ENCODE measurements around the gene UNC5C. TPM values are rescaled to one million over a fixed set of nuclear protein-coding genes. Genes with fewer than 3 reads are reported as not detected.

The UNC5C gene
- polyA plus RNA-seq, 1 donor (not counting 4 experiments of a cell fraction or from before 2014, with no cell fraction given): not detected

- no peaks in the 10 kb centered on the region for H3K9me3 ChIP-seq (ENCODE audit: control insufficient read depth, low read depth, low read length)
- no peaks in the 10 kb centered on the region for H3K9me1 ChIP-seq (ENCODE audit: control insufficient read depth, extremely low read depth, insufficient read depth, low read length)
- no peaks in the 10 kb centered on the region for H3K79me2 ChIP-seq (ENCODE audit: control insufficient read depth, insufficient read depth, low read length)
- H4K20me1 ChIP-seq (ENCODE audit: control insufficient read depth, extremely low read depth, insufficient read depth, low read length): no peaks in the 10 kb centered on the region
- no peak for FAIRE-seq
- H3K4me2 ChIP-seq (ENCODE audit: control insufficient read depth, extremely low read depth, insufficient read depth, low read depth, low read length): no peak overlapping the region
- dilution Hi-C loops (cut with MboI; ENCODE audit: extremely low pct_ligation_motif_present, low sequenced_read_pairs): no loop called here
- DNase-seq (ENCODE audit: low read depth, low spot score): no peak
- no peak overlapping the region for H3K4me3 ChIP-seq (ENCODE audit: control insufficient read depth in 2 of 3, extremely low read depth in 1 of 3, insufficient read depth in 2 of 3, low read depth in 1 of 3, low read length in 3 of 3)
- no peak overlapping the region for H2AFZ ChIP-seq (ENCODE audit: control insufficient read depth, low read length)
- H3K27me3 ChIP-seq (ENCODE audit: control insufficient read depth, extremely low read depth, insufficient read depth, low read length): no peaks in the 10 kb centered on the region
- H3K36me3 ChIP-seq (ENCODE audit: control insufficient read depth in 2 of 2, extremely low read depth in 1 of 2, insufficient read depth in 2 of 2, low read length in 2 of 2): no peaks in the 10 kb centered on the region
- no peaks in the 10 kb centered on the region for H3K4me1 ChIP-seq (ENCODE audit: control insufficient read depth, extremely low read depth, insufficient read depth, low read length)
- no peak overlapping the region for H3K27ac ChIP-seq (ENCODE audit: control insufficient read depth, insufficient read depth, low read length)
- no peak overlapping the region for H3K9ac ChIP-seq (ENCODE audit: control insufficient read depth, extremely low read depth, insufficient read depth, low read length)
- TF ChIP-seq CTCF (optimal IDR thresholded peaks at IDR 0.05 in 1 of 3, IDR thresholded peaks at IDR 0.05 in 1 of 3, conservative IDR thresholded peaks at IDR 0.05 in 1 of 3; ENCODE audit: extremely low read depth in 1 of 3, insufficient read depth in 2 of 3, low read length in 3 of 3) (no peak), EZH2 (IDR thresholded peaks at IDR 0.05; ENCODE audit: low read length) (no peak)
These were observed 187.1 kb downstream of the UNC5C start for GRCh38 chr4:95361696-95361965.

GRCh38 chr4:95360906-95361695 lies 187.7 kb downstream of the UNC5C start:
- H3K4me3 ChIP-seq (ENCODE audit: control insufficient read depth in 2 of 3, extremely low read depth in 1 of 3, insufficient read depth in 2 of 3, low read depth in 1 of 3, low read length in 3 of 3): no peak overlapping the region
- no peak overlapping the region for H3K4me2 ChIP-seq (ENCODE audit: control insufficient read depth, extremely low read depth, insufficient read depth, low read depth, low read length)
- TF ChIP-seq CTCF (optimal IDR thresholded peaks at IDR 0.05 in 1 of 3, IDR thresholded peaks at IDR 0.05 in 1 of 3, conservative IDR thresholded peaks at IDR 0.05 in 1 of 3; ENCODE audit: extremely low read depth in 1 of 3, insufficient read depth in 2 of 3, low read length in 3 of 3) (no peak), EZH2 (IDR thresholded peaks at IDR 0.05; ENCODE audit: low read length) (no peak)
- no peaks in the 10 kb centered on the region for H3K9me1 ChIP-seq (ENCODE audit: control insufficient read depth, extremely low read depth, insufficient read depth, low read length)
- H3K9ac ChIP-seq (ENCODE audit: control insufficient read depth, extremely low read depth, insufficient read depth, low read length): no peak overlapping the region
- H3K27ac ChIP-seq (ENCODE audit: control insufficient read depth, insufficient read depth, low read length): no peak overlapping the region
- no peak overlapping the region for H2AFZ ChIP-seq (ENCODE audit: control insufficient read depth, low read length)
- no peaks in the 10 kb centered on the region for H3K36me3 ChIP-seq (ENCODE audit: control insufficient read depth in 2 of 2, extremely low read depth in 1 of 2, insufficient read depth in 2 of 2, low read length in 2 of 2)
- no peaks in the 10 kb centered on the region for H3K27me3 ChIP-seq (ENCODE audit: control insufficient read depth, extremely low read depth, insufficient read depth, low read length)
- H4K20me1 ChIP-seq (ENCODE audit: control insufficient read depth, extremely low read depth, insufficient read depth, low read length): no peaks in the 10 kb centered on the region
- no peaks in the 10 kb centered on the region for H3K79me2 ChIP-seq (ENCODE audit: control insufficient read depth, insufficient read depth, low read length)
- H3K9me3 ChIP-seq (ENCODE audit: control insufficient read depth, low read depth, low read length): no peaks in the 10 kb centered on the region
- dilution Hi-C loops (cut with MboI; ENCODE audit: extremely low pct_ligation_motif_present, low sequenced_read_pairs): no loop called here
- DNase-seq (ENCODE audit: low read depth, low spot score) (no peak), FAIRE-seq (no peak)
- H3K4me1 ChIP-seq (ENCODE audit: control insufficient read depth, extremely low read depth, insufficient read depth, low read length): no peaks in the 10 kb centered on the region

All from keratinocyte (primary cell).